ENCODE data around the gene METTL4.

METTL4 gene

DNA sequence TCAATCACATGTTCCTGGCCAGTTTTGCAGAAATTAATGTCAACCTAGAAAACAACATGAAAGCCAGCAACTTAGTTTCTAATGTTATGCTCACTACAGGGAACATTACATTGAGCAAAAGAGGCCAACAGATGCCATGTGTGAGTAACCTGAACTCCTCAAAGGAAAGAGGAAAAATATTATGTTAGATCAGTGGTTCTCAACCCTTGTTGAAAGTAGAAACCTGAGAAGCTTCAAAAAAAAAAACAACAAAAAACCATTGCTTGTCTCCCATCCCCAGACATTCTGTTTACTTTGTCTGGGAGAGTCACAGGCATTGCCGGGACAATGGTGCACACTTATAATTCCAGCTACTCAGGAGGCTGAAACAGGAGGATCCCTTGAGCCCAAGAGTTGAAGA is 57.7 kb downstream of the METTL4 start:
- Histone ChIP-seq H3K4me1 (no peaks in the 10 kb centered on the region), H3K9me3 (no peaks in the 10 kb centered on the region), H3K27me3 (no peaks in the 10 kb centered on the region), H3K36me3 (no peaks in the 10 kb centered on the region), H3K4me3 (ENCODE audit: low read depth, low read length) (no peak overlapping the region)
- TF ChIP-seq, protein P1, sequence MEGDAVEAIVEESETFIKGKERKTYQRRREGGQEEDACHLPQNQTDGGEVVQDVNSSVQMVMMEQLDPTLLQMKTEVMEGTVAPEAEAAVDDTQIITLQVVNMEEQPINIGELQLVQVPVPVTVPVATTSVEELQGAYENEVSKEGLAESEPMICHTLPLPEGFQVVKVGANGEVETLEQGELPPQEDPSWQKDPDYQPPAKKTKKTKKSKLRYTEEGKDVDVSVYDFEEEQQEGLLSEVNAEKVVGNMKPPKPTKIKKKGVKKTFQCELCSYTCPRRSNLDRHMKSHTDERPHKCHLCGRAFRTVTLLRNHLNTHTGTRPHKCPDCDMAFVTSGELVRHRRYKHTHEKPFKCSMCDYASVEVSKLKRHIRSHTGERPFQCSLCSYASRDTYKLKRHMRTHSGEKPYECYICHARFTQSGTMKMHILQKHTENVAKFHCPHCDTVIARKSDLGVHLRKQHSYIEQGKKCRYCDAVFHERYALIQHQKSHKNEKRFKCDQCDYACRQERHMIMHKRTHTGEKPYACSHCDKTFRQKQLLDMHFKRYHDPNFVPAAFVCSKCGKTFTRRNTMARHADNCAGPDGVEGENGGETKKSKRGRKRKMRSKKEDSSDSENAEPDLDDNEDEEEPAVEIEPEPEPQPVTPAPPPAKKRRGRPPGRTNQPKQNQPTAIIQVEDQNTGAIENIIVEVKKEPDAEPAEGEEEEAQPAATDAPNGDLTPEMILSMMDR (IDR thresholded peaks at IDR 0.05; ENCODE audit: low read depth, low read length) = no peak
- DNase-seq = no peak

DNA sequence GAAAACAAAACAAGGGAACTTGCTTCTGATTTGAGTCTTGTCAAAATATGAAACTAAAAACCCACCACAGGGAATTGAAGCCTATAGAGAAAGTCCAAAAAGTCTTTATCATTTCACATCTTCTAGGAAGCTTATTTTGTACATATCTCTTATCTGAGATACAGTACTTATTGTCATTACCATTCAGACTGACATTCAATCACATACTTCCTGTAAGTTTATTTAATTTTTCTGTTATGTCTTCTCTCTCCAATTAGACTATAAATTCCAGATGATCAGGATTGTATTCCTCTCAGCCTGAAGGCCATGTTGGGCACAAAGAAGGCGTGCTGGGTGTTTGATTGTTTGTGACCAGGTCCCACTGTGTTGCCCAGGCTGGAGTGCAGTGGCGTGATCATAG is 59.2 kb downstream of the METTL4 start:
- no peaks in the 10 kb centered on the region for H3K36me3 ChIP-seq
- H3K4me1 ChIP-seq = no peaks in the 10 kb centered on the region
- no peaks in the 10 kb centered on the region for H3K9me3 ChIP-seq
- H3K4me3 ChIP-seq (ENCODE audit: low read depth, low read length) = no peak overlapping the region
- no peak for DNase-seq
- no peaks in the 10 kb centered on the region for H3K27me3 ChIP-seq
- TF ChIP-seq, protein P1 (IDR thresholded peaks at IDR 0.05; ENCODE audit: low read depth, low read length) = no peak

GRCh38 chr18:2511451-2511850 is 59.9 kb downstream of the METTL4 start:
- Histone ChIP-seq H3K4me3 (ENCODE audit: low read depth, low read length) (no peak overlapping the region), H3K27me3 (no peaks in the 10 kb centered on the region), H3K9me3 (no peaks in the 10 kb centered on the region), H3K4me1 (no peaks in the 10 kb centered on the region), H3K36me3 (no peaks in the 10 kb centered on the region)
- TF ChIP-seq, protein P1 (IDR thresholded peaks at IDR 0.05; ENCODE audit: low read depth, low read length) = no peak
- DNase-seq = no peak

DNA sequence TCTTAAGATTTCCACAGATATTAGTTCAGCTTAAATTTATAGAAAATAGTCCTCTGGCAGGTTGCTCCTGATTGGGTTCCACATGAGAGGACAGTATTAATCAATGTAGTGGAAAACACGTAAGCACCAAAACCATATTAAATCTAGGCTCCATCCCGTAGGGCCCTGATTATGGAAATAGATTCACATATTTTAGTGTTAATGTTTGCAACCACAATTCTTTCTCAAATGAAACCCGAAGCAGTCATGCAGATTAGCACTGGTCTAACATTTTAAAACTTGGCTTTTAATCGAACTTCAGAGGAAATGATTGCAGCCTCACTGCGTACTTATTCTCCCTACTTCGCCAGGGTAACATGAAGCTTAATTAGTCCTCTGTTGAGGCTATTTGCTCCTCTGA is 60.9 kb downstream of the METTL4 start:
- Histone ChIP-seq H3K4me3 (ENCODE audit: low read depth, low read length) (no peak overlapping the region), H3K4me1 (no peaks in the 10 kb centered on the region), H3K36me3 (no peaks in the 10 kb centered on the region), H3K9me3 (no peaks in the 10 kb centered on the region), H3K27me3 (no peaks in the 10 kb centered on the region)
- TF ChIP-seq, protein P1 (IDR thresholded peaks at IDR 0.05; ENCODE audit: low read depth, low read length) = no peak
- DNase-seq = no peak

- TF ChIP-seq, protein P1 (IDR thresholded peaks at IDR 0.05; ENCODE audit: low read depth, low read length) = no peak
- no peaks in the 10 kb centered on the region for H3K36me3 ChIP-seq
- no peaks in the 10 kb centered on the region for H3K4me1 ChIP-seq
- DNase-seq = no peak
- no peak overlapping the region for H3K4me3 ChIP-seq (ENCODE audit: low read depth, low read length)
- no peaks in the 10 kb centered on the region for H3K9me3 ChIP-seq
- no peaks in the 10 kb centered on the region for H3K27me3 ChIP-seq
Measured at GRCh38 chr18:2508678-2509077, 62.6 kb downstream of the METTL4 start.

DNA sequence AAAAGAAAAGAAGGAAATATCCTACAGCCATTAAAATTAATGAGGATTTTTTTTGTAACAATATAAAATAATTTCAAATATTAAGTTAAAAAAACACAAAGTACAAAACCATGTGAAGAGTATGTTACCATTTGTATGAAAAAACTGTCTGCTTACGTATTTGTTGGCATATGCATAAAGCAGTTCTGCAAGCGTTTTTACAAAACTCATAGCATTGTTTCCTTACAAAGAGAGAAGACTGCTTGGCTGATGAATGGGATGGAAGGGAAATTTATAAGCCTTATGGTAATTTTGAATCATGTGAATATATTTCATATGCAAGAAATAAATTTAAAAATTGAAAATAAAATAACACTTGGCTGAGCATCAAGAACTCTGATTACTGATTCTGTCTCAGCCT is 63.1 kb downstream of the METTL4 start:
- TF ChIP-seq, protein P1 (IDR thresholded peaks at IDR 0.05; ENCODE audit: low read depth, low read length) = no peak
- Histone ChIP-seq H3K9me3 (no peaks in the 10 kb centered on the region), H3K4me3 (ENCODE audit: low read depth, low read length) (no peak overlapping the region), H3K4me1 (no peaks in the 10 kb centered on the region), H3K36me3 (no peaks in the 10 kb centered on the region), H3K27me3 (no peaks in the 10 kb centered on the region)
- no peak for DNase-seq

Data from BE2C (cell line).